ENCODE measurements around the gene UBLCP1.

The UBLCP1 gene

DNA sequence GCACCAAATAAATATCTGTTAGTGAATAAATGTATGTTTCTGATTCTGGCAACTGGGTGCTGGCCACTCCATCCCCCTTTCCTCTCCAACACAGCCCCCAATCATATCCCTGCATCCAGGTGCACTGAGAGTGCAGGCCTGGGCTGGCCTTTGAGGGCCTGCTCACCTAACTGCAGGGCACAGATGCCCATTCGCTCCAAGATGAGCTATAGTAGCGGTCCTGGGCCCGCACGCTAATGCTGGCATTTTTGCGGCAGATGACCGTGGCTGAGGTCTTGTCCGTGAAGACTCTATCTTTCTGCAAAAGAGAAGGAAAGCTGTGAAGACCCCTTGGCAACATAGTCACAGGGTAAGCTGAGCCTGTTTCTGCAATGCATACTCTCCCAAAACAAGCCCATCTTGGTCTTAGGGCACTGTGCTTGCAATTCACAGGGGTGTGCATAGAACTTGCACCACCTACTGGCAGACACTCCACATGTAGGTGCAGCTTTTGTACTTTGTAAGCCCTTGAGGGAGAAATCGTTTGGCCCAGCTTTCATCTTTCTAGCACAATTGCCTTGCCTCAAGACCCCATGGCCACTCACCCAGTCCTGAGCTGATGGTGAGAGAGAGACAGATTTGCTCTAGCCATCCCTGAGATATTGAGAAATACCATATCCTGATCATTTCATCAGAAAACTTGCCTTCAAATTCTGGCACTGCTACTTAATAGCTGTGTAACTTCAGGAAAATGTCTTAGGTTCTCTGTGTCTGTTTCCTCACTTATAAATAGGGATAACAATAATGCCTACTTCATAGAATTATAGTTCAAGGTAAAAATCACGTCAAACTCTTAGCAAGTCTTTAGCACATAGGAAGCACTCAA, 53.7 kb downstream of the UBLCP1 start:
- DNase-seq, result peak; percentile 48

DNA sequence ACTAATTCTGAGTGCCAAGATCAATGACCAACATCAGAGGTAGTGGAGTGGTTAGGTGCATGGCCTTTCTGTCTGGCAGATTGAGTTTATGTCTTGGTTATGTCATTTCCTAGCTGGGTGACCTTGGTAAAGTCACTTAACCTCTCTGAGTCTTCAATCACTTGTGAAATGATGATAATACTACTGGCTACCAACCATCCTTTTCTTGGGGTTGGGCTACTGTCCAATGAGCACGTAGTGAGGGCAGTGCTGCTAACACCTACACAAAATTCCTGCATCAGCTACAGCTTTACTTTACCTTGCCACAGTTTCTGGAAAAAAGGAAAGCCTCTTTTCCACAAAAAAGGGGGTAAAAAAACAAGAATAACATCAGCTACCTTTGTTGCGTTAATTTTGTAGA, 54.8 kb downstream of the UBLCP1 start:
- no peak for DNase-seq

DNA sequence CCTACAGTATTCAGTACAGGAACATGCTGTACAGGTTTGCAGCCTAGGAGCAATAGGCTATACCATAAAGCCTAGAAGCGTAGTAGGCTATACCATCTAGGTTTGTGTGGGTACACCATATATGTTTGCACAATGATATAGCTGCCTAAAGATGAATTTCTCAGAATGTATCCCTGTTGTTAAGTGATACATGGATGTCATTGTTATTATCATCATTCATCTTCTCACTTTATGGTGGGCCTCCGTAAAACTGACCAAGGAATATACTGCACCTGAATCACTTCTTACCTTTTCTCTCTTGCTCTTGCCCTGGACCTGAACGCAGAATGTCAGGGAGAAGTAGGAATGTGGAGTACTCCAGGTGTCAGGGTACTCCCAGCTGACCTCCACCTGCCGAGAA, 55.4 kb downstream of the UBLCP1 start:
- no peak for DNase-seq

DNA sequence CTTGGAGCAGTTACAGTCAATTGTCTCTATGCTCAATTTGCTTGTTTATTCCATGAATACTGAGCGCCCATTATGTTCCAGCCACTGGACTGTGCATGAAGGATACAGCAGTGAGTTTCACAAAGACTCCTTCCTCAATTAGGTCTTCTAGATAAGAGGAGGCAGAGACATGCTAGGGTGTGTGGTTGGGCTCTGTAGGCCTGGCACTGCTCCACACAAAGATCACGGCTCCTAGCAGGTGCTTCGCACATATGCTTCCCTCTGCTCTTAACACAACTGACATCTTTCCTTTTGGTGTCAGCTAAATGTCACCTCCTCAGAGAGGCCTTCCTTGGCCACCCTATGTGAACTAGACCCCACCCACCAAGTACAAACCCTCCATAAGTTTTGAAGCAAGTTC, 56.3 kb downstream of the UBLCP1 start:
- DNase-seq, result no peak

DNA sequence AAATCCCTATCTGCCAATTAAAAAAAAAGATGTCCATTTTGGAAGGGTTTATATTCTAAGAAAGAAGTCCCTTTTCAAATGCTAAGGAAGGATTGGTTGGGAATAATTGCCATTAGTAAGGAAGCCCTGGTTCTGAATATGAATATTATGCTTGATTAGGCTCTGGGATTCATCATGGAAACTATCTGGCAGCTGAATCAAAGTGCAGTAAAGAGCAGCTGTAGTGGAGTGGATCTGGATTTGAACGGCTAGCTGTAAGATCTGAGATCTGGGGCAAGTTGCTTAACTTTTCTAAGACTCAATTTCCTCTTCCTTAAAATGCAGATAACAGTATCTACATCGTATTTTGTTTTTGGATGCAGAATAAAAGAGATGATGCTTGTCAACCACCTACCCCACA, 56.7 kb downstream of the UBLCP1 start:
- no peak for DNase-seq

DNA sequence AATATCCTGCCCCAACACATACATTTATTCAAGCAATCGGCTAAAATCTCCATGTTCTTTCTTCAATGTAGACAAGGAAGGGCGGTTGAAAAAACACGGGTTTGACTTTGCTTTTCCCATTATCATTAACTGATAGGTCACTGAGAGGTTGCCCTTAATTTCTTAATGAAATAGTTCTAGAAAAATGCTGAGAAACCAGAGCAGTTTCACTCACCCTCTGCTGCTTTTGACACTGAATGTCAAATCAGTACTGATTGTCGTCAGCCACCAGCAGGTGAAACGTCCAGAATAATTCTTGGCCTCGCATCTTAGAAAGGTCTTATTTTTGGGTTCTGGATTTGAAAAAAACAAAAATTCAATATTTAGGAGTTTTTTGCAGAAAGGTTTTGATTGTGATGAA, 59.1 kb downstream of the UBLCP1 start:
- no peak for DNase-seq

DNA sequence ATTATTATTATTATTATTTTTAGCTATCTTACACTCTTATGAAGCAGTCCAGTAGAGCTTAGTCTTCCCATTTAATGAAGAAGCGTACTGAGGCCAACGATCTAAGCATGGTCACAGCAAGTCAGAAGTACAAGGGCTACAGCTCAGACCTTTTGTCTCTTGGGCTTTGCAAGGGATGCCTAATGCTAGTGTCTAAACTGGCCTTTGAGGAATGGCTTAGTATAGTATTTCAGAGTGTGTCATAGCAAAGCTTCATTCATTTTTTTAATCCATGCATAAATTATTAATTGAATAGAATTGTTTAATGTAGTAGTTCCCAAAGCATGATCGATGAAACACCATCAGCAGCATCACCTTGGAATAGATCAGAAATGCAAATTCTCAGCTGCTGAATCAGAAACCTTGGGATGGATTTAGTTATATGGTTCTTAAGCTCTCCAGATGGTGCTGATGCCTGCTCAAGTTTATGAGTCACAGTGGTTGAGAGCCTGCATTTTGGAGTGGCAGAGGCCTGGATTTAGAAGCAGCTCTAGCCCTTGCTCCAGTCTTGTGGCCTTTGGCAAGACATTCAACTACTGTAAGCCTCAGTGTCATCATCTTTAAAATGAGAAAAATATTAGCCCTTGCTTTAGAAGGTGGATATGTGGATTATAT, 61.1 kb downstream of the UBLCP1 start:
- peak; percentile 88 for DNase-seq

DNA sequence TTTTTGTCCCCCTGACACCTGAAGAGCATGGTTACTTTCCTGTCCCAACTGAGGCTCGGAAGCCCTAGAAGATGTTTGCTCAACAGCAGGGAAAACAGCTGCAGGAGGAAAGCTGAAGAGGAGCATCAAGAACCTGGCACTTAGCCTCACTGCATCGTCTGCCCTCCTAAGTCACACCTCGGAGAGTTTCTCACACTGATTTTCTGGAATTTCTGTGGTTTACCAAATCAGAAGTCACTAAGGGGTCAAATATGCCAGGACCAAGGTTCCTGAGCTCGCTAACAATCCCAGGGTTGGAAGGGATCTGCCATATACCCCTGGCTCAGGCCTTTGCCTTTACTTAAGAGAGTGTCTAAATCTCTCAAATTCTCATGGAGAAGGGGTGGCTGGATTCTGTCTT, 61.9 kb downstream of the UBLCP1 start:
- peak; percentile 7 for DNase-seq

DNA sequence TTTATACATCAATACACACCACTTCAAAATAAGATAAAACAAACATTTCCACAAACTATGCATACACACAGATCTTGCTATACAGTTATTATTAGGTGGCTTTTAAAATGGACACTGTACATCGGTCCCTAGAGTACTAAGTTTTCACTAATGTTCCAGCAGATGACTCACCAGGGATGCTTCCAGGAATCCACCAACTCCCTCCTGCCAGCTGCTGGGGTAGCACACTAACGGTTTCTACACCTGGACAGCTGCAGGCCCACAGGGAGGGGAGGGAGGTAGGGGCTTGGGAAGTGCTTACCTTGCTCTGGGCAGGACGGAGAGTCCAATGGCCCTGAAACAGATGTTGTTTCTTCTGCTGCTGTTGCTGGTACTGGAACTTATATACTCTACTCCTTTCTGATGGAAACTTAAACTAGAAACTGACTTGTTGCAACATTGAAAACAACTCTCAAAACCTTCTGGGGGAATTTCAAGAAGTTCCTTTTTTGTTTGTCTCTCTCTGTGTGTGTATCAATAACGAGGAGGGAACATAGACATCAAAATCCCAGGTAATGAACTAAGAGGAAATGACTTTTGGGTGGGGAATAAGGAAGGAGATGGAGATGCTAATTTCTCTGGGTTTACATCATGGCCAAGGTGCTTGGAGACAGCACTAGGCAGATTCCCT, 67.2 kb downstream of the UBLCP1 start, which contains the start of gene IL12B:
IL12B (minus strand) TSS at position 357 of the 670 bp plus-strand sequence. CDS start 3,705 bp downstream, outside the sequence.
- DNase-seq, result peak; percentile 36

DNA sequence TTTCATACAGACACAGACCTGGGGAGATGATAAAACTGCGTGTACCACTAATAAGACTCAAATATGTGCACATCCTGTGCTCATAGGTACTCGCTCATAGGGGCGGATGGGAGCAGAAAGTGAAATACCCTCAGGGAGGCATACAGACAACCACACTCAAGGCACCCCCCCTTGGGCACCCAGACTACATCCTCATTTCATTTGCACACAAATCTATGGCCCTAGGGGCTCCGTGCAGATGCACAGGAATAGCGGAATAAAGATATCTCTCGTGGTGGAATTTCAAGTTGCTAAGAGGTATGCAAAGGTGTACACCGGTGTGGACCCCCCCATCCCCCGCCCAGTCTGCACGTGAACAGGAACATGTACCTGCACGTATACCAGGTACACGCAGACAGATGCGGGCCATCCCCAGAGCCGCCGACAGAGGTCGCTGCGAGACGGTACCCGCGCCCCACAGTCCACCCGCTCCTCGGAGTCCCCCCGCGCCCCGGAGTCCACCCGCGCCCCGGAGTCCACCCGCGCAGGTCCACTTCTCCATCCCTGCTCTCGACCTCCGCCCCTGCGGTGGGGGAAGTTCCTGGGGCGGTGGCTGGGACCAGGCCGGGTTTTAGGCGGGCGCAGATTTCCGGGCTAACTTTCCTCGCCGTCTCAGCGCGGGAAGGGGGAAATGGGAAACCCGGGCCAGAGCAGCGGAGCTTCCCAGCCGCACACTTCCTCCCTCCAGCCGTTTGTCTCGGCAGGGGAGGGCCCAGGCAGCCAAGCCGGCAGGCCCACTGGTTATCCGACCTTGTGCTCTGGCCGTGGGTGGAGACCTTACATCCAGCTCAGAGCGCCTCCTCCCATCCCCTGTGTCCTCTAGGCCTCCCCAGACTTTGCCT, 68.2 kb downstream of the UBLCP1 start:
- DNase-seq, result peak; percentile 70

DNA sequence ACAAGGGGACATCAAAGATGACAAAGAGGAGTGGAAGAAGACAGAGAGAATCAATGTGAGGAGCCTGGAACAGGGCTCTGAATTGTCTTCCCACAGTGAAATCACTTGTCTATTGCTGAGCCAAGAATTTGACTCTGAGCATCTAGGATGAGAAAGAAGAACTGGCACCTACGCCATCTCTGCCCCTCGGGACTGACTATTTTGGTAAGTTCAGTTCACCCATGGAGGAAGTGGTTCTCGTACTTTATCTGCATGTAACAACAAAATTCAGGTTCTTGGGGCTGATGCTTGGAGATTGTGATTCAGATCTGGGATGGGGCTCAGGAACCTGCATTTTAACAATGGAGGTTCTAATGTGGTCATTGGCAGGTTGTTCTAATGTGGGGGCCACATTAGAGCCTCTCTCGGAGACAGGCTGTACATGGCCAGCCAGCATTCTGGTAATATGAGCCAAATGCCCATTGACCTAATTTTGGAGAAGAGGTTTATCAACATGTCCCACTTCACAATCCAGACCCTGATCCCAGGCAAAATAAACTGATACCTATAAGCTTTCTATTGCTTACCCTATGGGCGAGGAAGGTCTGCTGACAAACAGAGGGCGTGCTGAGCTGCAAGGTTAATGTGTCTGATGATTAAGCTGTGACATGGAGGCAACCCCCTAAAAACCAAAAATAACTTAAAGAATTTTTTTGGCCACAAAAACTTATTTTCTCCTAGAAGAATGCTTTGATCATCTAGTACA, 69.9 kb downstream of the UBLCP1 start:
- DNase-seq, result no peak

DNA sequence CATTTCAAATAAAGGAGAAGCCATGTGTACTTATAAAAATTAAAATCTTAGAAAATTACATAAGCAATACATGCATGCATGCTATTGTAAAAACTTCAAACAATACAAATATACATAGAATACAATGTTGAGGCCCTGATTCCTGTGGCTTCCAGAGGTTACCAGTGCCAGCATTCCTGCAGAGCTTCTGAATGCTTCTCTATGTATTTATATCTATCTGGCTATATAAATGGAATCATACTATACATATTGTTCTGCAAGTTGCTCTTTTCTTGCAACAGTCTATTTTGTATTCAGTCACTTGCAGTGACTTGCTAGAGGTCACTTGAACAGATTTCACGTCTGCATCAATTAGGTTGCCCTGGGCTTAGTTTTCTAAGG, 70.4 kb downstream of the UBLCP1 start:
- no peak for DNase-seq
